GM18873 (cell line): Measurements from ENCODE around the gene HMCN2.
"Not testable (repeated sequence)": the region's sequence is repeated elsewhere in the genome, so short reads cannot be mapped to it uniquely, and the experiment has no call there.

Experiments
- ATAC-seq: cut with Tn5 transposase; IDR thresholded peaks from one replicate; pipeline ENCODE4 v1.9.1; 2021; ENCODE audit warnings: mild to moderate bottlenecking, moderate library complexity, moderate number of reproducible peaks; ENCODE audit not compliant: unreplicated experiment, low FRiP score

The HMCN2 gene

GRCh38 chr9:130239741-130240241, 25.8 kb upstream of the HMCN2 start:
- ATAC-seq: no peak

- ATAC-seq: no peak
Observed at GRCh38 chr9:130240410-130241197, 25.0 kb upstream of the HMCN2 start.

GRCh38 chr9:130241198-130241535, 24.4 kb upstream of the HMCN2 start:
- ATAC-seq: no peak

DNA sequence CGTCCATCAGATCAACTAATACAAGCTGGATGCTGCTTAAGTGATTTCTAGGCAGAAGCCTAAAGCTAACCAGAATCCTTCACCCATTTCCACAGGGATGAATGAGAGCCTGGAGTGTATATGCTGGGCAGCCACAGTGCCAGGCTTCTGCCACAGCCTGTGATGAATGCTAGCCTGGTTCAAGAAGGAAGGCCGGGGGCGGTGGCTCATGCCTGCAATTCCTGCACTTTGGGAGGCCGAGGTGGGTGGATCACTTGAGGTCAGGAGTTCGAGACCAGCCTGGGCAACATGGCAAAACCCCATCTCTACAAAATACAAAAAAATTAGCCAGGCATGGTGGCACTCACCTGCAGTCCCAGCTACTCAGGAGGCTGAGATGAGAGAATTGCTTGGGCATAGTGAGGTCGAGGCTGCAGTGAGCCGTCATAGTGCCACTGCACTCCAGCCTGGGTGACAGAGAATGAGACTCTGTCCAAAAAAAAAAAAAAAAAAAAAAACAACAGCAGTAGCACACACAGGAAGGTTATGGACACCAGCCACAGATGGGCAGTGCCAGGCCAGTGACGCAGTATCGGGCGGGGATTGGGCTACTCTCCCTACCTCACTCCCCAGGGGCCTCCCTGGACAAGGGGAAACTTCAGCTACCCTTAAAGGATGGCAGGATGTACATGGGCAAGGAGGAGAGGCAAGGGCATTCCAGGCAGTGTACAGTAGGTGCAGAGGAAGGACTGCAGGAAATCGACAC, 23.1 kb upstream of the HMCN2 start:
- ATAC-seq: no peak

DNA sequence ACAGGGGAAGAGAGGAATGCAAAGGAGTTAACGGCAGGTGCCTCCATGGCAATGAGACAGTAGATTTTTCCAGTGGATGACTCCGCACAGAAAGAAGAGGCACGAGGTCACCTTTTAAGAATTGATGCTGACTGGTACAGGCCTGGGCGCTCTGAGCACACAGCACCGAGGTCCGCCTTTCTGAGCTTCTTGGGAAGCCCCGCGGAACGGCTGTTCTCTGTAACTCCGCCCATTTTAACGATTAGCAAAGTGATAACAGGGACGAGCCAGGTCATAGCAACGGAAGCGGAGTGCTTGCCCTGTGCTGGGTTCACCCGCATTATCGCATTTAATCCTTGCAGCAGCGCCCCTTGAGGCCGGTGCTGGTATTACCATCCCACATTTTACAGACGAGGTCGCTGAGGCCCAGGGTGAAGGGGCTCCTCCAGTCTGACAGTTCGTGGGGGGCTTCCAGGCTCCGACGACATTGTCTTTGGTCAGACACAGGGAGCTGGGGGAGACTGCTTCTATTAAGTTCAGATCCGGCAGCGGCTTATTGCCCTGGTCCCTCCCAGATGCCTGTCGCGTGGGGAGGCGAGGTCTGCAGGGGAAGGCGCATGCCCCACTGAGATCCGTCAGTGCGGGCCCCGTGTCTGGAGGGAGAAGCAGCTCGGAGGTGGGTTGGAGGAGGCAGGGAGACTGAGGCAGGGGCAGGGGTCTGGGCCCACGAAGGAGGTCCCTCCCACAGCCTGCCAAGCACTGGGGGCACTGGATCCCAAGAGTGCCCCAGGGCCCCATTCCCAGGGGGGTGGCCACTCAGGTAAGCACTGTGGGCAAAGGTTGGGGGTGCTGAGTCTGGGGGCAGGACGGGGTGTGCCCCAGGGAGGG, 22.3 kb upstream of the HMCN2 start:
- peak; percentile 63 for ATAC-seq

GRCh38 chr9:130243882-130244170, 21.7 kb upstream of the HMCN2 start:
- ATAC-seq: no peak

GRCh38 chr9:130244548-130245165, 20.9 kb upstream of the HMCN2 start:
- no peak for ATAC-seq

GRCh38 chr9:130245474-130245873, 20.1 kb upstream of the HMCN2 start:
- no peak for ATAC-seq

- ATAC-seq: no peak
Observed at GRCh38 chr9:130246126-130246525, 19.4 kb upstream of the HMCN2 start.

DNA sequence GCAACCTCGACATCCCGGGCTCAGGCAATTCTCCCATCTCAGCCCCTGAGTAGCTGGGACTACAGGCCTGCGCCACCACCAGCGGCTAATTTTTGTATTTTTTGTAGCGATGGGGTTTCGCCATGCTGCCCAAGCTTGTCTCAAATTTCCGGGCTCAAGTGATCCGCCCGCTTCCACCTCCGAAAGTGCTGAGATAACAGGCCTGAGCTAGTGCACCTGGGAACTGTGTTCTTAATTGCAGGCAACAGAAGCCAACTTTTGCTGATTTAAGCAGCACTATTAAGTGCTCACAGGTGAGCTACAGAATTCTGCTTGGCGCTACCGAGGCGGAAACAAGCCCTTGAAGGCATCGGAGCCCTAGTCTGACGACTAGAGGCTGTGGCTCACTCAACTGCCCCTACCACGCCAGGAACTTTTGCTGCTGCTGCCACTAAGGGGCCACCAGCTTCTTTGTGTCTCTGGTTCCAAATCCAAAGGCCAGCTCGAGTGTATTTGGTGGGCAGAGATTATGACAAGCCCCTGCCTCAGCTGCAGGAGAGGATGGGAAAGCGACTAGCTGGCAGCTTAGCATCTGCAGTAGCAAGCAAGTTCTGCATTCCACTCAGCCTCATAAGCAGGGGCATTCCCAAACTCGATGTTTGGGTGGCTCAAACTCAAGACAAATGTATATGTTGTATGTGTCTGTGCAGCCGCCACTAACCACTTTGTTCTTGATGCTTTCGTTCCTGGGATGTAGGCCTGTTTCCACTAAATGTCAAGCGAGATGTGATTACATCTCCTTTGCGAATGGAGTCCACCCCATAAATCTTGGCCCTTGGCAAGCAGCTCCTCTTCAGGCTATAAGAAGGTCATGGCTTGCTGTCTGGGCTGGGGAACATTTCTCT, 10.6 kb upstream of the HMCN2 start:
- ATAC-seq: no peak

DNA sequence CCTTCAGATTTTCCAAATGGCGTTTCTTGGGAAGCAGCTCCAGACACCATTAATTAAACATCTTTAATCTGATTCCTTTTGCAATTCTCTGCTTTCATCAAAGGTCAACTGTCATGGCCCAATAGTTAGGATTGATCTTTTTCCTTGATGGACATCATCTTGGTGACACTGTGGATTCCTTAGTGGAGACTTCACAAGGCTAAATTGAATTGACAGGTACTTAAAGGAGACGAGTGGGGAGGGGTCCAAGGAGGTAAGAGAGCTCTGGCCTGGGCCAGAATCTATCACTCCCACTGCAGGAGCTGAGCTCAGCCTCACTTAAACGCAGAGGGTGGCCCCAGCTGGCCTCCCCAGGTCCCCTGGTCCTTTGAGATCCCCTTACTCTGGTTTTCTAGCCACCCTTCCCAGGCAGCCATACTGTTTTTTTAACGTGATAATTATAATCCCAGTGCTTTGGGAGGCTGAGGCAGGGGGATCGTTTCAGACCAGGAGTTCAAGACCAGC, 9.9 kb upstream of the HMCN2 start:
- ATAC-seq: no peak

- ATAC-seq: no peak
Observed at GRCh38 chr9:130256644-130257043, 8.9 kb upstream of the HMCN2 start.

GRCh38 chr9:130258137-130258536, 7.4 kb upstream of the HMCN2 start:
- not testable (repeated sequence) for ATAC-seq

DNA sequence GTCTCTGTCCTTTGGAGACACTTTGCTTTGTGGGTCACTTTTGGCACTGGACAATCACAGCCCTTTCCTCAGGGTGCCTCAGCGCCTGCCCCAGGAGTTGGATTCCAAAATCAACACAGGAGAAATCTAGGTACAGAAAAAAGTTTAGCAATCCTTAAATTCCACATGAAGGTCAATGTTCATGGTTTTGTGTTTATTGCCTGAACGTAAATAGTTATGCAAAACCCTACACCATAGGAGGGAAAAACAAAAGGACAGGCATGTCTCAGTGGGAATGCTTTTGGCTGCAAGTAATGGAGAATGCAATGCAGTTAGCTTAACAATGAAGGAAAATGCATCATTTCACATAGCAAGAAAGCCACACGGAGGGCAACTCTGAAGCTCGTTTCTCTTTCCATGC, 6.5 kb upstream of the HMCN2 start:
- no peak for ATAC-seq

- ATAC-seq: no peak
Observed at GRCh38 chr9:130260816-130261765, 4.5 kb upstream of the HMCN2 start.

DNA sequence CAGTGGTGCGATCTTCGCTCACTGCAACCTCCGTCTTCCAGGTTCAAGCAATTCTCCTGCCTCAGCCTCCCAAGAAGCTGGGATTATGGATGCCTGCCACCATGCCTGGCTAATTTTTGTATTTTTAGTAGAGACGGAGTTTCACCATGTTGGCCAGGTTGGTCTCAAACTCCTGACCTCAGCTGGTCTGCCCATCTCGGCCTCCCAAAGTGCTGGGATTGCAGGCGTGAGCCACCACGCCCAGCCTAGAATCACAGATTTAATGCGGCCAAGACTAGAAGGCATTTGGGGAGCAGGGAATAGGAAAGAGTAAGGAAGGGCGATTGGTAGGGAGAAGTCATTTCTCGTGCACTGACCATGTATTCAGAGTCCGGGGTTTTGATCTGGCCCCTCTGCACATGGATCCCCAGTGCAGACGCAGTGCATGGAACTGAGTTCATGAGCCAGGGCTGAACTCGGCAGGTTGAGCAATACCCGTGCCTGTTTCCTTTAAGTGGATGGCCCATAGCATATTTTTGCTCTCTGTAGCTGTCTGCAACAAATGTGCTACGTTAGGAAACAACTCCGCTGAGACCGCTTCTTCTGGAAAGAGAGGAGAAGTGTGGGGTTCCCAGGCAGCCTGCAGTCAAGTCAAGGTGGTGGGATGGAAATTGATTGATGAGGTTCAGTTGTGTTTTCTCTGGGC, 3.4 kb upstream of the HMCN2 start:
- ATAC-seq: no peak

GRCh38 chr9:130262771-130263170, 2.8 kb upstream of the HMCN2 start:
- ATAC-seq: no peak
